K562 (cell line): ENCODE measurements around the gene POGZ. TPM values are rescaled to one million over a fixed set of nuclear protein-coding genes. Genes with fewer than 3 reads are reported as not detected.

Source experiments
- FOSL1 ChIP-seq: fragments of 200-800 bp; sonication (Bioruptor generic); conservative IDR thresholded peaks from 2 replicates; pipeline ENCODE4 v1.6.1; 2016; ENCODE audit warnings: missing genetic modification characterization, missing compliant biosample characterization
- FOXK2 ChIP-seq, 2 experiments: fragments of 450-650 bp; IDR thresholded peaks in 1 of 2; conservative IDR thresholded peaks in 1 of 2; 2 replicates each; pipeline ENCODE4 v1.6.1; 2016; ENCODE audit warnings: low read depth in 2 of 2, mild to moderate bottlenecking in 1 of 2
- KLF16 ChIP-seq: IDR thresholded peaks from 2 replicates; pipeline ENCODE4 v1.6.1; 2016; ENCODE audit warnings: antibody characterized with exemption
- THAP7 ChIP-seq: fragments of 250-450 bp; sonication (Bioruptor Pico); IDR thresholded peaks from 2 replicates; pipeline ENCODE4 v1.5.0; 2021
- polyA plus RNA-seq, 8 experiments: library from polyadenylated mRNA; depleted of rRNA in 4 of 8; stranded (reverse) in 5 of 8; unstranded in 3 of 8; fragments of >200 nt; fragmentation: Nextera tagmentation in 2 of 8; fragmentation: Illumina TruSeq in 1 of 8; extraction: Ambion mirVana in 2 of 8; extraction: Trizol in 1 of 8; gene quantifications; 2 replicates each; pipeline versions ENCODE4 v1.2.1 to v1.2.3, GENCODE V29; 2011 to 2014; ENCODE audit warnings: inconsistent platforms in 1 of 8, missing spikeins in 1 of 8
- total RNA-seq, 7 experiments: library from RNA; depleted of rRNA in 6 of 7; stranded (reverse); fragments of >200 nt in 6 of 7; fragmentation: Illumina TruSeq in 2 of 7; extraction: Trizol in 2 of 7; gene quantifications; 2 replicates each; pipeline versions ENCODE4 v1.2.1 to v1.2.3, GENCODE V29; 2011 to 2021; ENCODE audit warnings: low replicate concordance in 1 of 7
- TF ChIP-seq, protein P1 (sequence below): sonication (generic); formaldehyde crosslinking; IDR thresholded peaks from 2 replicates; pipeline ENCODE4 v1.8.1; 2023; ENCODE audit warnings: missing genetic modification reagents, mild to moderate bottlenecking, borderline replicate concordance
- TF ChIP-seq, protein P2 (sequence below): fragments of 250-450 bp; sonication (Bioruptor Pico); IDR thresholded peaks from 2 replicates; pipeline ENCODE4 v1.8.0; 2022; ENCODE audit warnings: inconsistent platforms, mild to moderate bottlenecking, moderate library complexity, borderline replicate concordance

The POGZ gene
- total and polyA plus RNA-seq, 9 of the 15 experiments (the other 6 are each of a cell fraction or from before 2014, with no cell fraction given), result 9.4 to 40.6 (median 21.6) TPM

- TF ChIP-seq, protein P1, sequence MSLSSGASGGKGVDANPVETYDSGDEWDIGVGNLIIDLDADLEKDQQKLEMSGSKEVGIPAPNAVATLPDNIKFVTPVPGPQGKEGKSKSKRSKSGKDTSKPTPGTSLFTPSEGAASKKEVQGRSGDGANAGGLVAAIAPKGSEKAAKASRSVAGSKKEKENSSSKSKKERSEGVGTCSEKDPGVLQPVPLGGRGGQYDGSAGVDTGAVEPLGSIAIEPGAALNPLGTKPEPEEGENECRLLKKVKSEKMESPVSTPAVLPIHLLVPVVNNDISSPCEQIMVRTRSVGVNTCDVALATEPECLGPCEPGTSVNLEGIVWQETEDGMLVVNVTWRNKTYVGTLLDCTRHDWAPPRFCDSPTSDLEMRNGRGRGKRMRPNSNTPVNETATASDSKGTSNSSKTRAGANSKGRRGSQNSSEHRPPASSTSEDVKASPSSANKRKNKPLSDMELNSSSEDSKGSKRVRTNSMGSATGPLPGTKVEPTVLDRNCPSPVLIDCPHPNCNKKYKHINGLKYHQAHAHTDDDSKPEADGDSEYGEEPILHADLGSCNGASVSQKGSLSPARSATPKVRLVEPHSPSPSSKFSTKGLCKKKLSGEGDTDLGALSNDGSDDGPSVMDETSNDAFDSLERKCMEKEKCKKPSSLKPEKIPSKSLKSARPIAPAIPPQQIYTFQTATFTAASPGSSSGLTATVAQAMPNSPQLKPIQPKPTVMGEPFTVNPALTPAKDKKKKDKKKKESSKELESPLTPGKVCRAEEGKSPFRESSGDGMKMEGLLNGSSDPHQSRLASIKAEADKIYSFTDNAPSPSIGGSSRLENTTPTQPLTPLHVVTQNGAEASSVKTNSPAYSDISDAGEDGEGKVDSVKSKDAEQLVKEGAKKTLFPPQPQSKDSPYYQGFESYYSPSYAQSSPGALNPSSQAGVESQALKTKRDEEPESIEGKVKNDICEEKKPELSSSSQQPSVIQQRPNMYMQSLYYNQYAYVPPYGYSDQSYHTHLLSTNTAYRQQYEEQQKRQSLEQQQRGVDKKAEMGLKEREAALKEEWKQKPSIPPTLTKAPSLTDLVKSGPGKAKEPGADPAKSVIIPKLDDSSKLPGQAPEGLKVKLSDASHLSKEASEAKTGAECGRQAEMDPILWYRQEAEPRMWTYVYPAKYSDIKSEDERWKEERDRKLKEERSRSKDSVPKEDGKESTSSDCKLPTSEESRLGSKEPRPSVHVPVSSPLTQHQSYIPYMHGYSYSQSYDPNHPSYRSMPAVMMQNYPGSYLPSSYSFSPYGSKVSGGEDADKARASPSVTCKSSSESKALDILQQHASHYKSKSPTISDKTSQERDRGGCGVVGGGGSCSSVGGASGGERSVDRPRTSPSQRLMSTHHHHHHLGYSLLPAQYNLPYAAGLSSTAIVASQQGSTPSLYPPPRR (CRISPR knock-in tag), result peak; percentile 57; the same call in 1 of the 2 replicates
- TF ChIP-seq, protein P2, sequence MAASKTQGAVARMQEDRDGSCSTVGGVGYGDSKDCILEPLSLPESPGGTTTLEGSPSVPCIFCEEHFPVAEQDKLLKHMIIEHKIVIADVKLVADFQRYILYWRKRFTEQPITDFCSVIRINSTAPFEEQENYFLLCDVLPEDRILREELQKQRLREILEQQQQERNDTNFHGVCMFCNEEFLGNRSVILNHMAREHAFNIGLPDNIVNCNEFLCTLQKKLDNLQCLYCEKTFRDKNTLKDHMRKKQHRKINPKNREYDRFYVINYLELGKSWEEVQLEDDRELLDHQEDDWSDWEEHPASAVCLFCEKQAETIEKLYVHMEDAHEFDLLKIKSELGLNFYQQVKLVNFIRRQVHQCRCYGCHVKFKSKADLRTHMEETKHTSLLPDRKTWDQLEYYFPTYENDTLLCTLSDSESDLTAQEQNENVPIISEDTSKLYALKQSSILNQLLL (CRISPR knock-in tag), result no peak
- peak; percentile 99 for TF ChIP-seq THAP7 (CRISPR knock-in tag)
- peak; percentile 46; the same call in 1 of the 2 replicates for TF ChIP-seq FOSL1 (tag)
- peak in 1 of 2 experiments; percentile 83; a peak in 3 of 4 replicates for TF ChIP-seq FOXK2 (conservative IDR thresholded peaks at IDR 0.05 in 1 of 2, IDR thresholded peaks at IDR 0.05 in 1 of 2; ENCODE audit: low read depth in 2 of 2)
- TF ChIP-seq KLF16, result peak; percentile 13; the same call in 1 of the 2 replicates
- TF ChIP-seq, all 486 proteins: peak for 130
These were observed 59.7 kb downstream of the POGZ start, which contains the start of gene PSMB4 (continued) for GRCh38 chr1:151399324-151400171.
